Right lobe of liver (tissue), 6 donors: ENCODE measurements around the gene APRT. TPM values are rescaled to one million over a fixed set of nuclear protein-coding genes. Genes with fewer than 3 reads are reported as not detected.

Source experiments
- ATAC-seq, 4 donors: fragments of 200-7000 bp; cut with Tn5 transposase; one replicate each; pipeline ENCODE4 v1.9.1; 2020; ENCODE audit warnings: mild to moderate bottlenecking in 4 of 4, moderate library complexity in 4 of 4
- DNase-seq, 3 donors: peaks; one replicate each; pipeline ENCODE4 v3.0.0-alpha.2; 2020
- H3K27ac ChIP-seq, 3 donors: fragments of 200-600 bp; one replicate each; pipeline ENCODE4 v1.8.0; 2022
- H3K27me3 ChIP-seq, 2 donors: fragments of 200-600 bp; one replicate each; pipeline ENCODE4 v1.8.0; 2022
- H3K36me3 ChIP-seq, 4 donors: fragments of 200-600 bp; sonication (generic) in 1 of 4; one replicate each; pipeline versions ENCODE4 v1.5.1 to v1.8.0; 2017 to 2022; ENCODE audit warnings: control low read depth in 1 of 4
- H3K4me1 ChIP-seq, 4 donors: fragments of 200-600 bp; sonication (generic) in 1 of 4; one replicate each; pipeline versions ENCODE4 v1.5.1 to v1.8.0; 2017 to 2022; ENCODE audit warnings: control low read depth in 1 of 4
- H3K4me3 ChIP-seq, 3 donors: fragments of 200-600 bp; one replicate each; pipeline ENCODE4 v1.8.0; 2022
- H3K9me3 ChIP-seq, 4 donors: fragments of 200-600 bp; sonication (generic) in 1 of 4; one replicate each; pipeline versions ENCODE4 v1.5.1 to v1.8.0; 2017 to 2022; ENCODE audit warnings: control low read depth in 1 of 4
- CTCF ChIP-seq, 4 donors: fragments of 200-600 bp in 3 of 4; fragments of 450-650 bp in 1 of 4; IDR thresholded peaks; one replicate each; pipeline versions ENCODE4 v1.5.1 to v1.8.0; 2016 to 2022; ENCODE audit warnings: antibody characterized with exemption in 4 of 4, mild to moderate bottlenecking in 2 of 4
- POLR2A ChIP-seq: fragments of 450-650 bp; IDR thresholded peaks from one replicate; pipeline ENCODE4 v1.6.1; 2017; ENCODE audit warnings: antibody characterized with exemption, mild to moderate bottlenecking
- WGBS: methylation state at CpG from one replicate; pipeline ENCODE4 v1.1.6; 2018; ENCODE audit warnings: low coverage, low lambda C conversion rate; ENCODE audit not compliant: insufficient coverage; ENCODE audit errors: missing lambda C conversion rate; 5-methylcytosine and 5-hydroxymethylcytosine counted together
- intact Hi-C, 2 donors: fragments of 100-400 bp; cut with DNase I; formaldehyde crosslinking; loops; one replicate each; pipeline versions ENCODE4 v1.11.2 to v1.14.1; 2022
- total RNA-seq, 6 experiments: library from RNA; depleted of rRNA in 2 of 6; stranded (reverse); fragments of >200 nt in 2 of 6; fragmentation: NEBNext Ultra II Directional in 3 of 6; extraction: Animal tissue kit (Norgen Biotek cat#: 25700) in 3 of 6; gene quantifications; one replicate each; pipeline versions ENCODE4 v1.1.0 to v1.2.4, GENCODE V29; 2016 to 2023
- donor health status: DM: no; HTN: yes; CAD: no.
- donor health status: DM: no; HTN: no; CAD: no.
- donor health status: DM: no; HTN: no; CAD: no.
- donor health status: DM: no; HTN: yes; CAD: no.
- donor health status: DM: no; HTN: yes; CAD: no.

Gene APRT
- total RNA-seq, 6 experiments from 2014 or later, result 61.4 to 120 (median 74.1) TPM

GRCh38 chr16:88800277-88800592 is 11.5 kb downstream of the APRT start:
- intact Hi-C loops, result no loop called here
- ATAC-seq, result no peak
- Histone ChIP-seq H3K4me1 (peaks cover 0 to 12% (median 0%) of the 10 kb centered on the region in 4 donors), H3K27ac (no peak overlapping the region), H3K4me3 (no peak overlapping the region), H3K9me3 (no peaks in the 10 kb centered on the region), H3K27me3 (no peaks in the 10 kb centered on the region), H3K36me3 (no peaks in the 10 kb centered on the region)
- TF ChIP-seq POLR2A (no peak), CTCF (IDR thresholded peaks at IDR 0.05) (no peak)
- 85% methylated on average over 5 of the region's 6 CpGs for WGBS
- no peak for DNase-seq

- ATAC-seq, result no peak
- WGBS, result no CpG with 5 or more reads among the region's 17 CpGs
- H3K27ac ChIP-seq, result no peak overlapping the region
- no peaks in the 10 kb centered on the region for H3K9me3 ChIP-seq
- H3K27me3 ChIP-seq, result no peaks in the 10 kb centered on the region
- peaks cover 0 to 9% (median 0%) of the 10 kb centered on the region in 4 donors for H3K4me1 ChIP-seq
- intact Hi-C loops, result no loop called here
- no peak overlapping the region for H3K4me3 ChIP-seq
- TF ChIP-seq POLR2A (no peak), CTCF (IDR thresholded peaks at IDR 0.05) (no peak)
- DNase-seq, result no peak
- no peaks in the 10 kb centered on the region for H3K36me3 ChIP-seq
Observed at GRCh38 chr16:88799569-88800276, 12.0 kb downstream of the APRT start.

- Histone ChIP-seq H3K9me3 (no peaks in the 10 kb centered on the region), H3K27ac (no peak overlapping the region), H3K36me3 (no peaks in the 10 kb centered on the region), H3K4me1 (peaks cover 0 to 3% (median 0%) of the 10 kb centered on the region in 4 donors), H3K4me3 (no peak overlapping the region), H3K27me3 (no peaks in the 10 kb centered on the region)
- no peak for DNase-seq
- intact Hi-C loops, result no loop called here
- no peak for ATAC-seq
- TF ChIP-seq CTCF (IDR thresholded peaks at IDR 0.05), result no peak
- TF ChIP-seq POLR2A, result no peak
Observed at GRCh38 chr16:88798772-88799455, 12.8 kb downstream of the APRT start.

GRCh38 chr16:88798073-88798472 is 13.7 kb downstream of the APRT start:
- TF ChIP-seq POLR2A (no peak), CTCF (IDR thresholded peaks at IDR 0.05) (no peak)
- Histone ChIP-seq H3K27me3 (no peaks in the 10 kb centered on the region), H3K36me3 (no peaks in the 10 kb centered on the region), H3K4me1 (peaks cover 0 to 3% (median 0%) of the 10 kb centered on the region in 4 donors), H3K9me3 (no peaks in the 10 kb centered on the region), H3K4me3 (no peak overlapping the region), H3K27ac (no peak overlapping the region)
- intact Hi-C loops, result no loop called here
- no peak for DNase-seq
- 72% methylated on average over 4 of the region's 4 CpGs for WGBS
- no peak for ATAC-seq
